Spleen (tissue), 11 donors: Measurements from ENCODE around the gene PAM. TPM values are rescaled to one million over a fixed set of nuclear protein-coding genes. Genes with fewer than 3 reads are reported as not detected.
A peak's percentile ranks its signal among the peaks of the same experiment; 100 is the strongest.
"Not testable (repeated sequence)": the region's sequence is repeated elsewhere in the genome, so short reads cannot be mapped to it uniquely, and the experiment has no call there.

Experiments used
- DNase-seq: peaks from one replicate; pipeline ENCODE4 v3.0.0-alpha.2; 2020
- H3K27ac ChIP-seq, 8 donors: fragments of 200-600 bp; sonication (generic) in 7 of 8; 1 replicate in 4 of 8; 2 replicates in 4 of 8; pipeline versions ENCODE4 v1.5.0 to v1.8.0; 2016 to 2021; ENCODE audit warnings: inconsistent platforms in 4 of 8, mild to moderate bottlenecking in 4 of 8, moderate library complexity in 1 of 8
- H3K27me3 ChIP-seq, 7 donors: fragments of 200-600 bp; sonication (generic) in 6 of 7; replicated peaks in 1 of 7; 1 replicate in 4 of 7; 2 replicates in 3 of 7; pipeline versions ENCODE4 v1.5.0 to v1.8.0; 2016 to 2021; ENCODE audit warnings: inconsistent platforms in 3 of 7, mild to moderate bottlenecking in 1 of 7
- H3K36me3 ChIP-seq, 6 donors: fragments of 200-600 bp; sonication (generic) in 5 of 6; 1 replicate in 4 of 6; 2 replicates in 2 of 6; pipeline versions ENCODE4 v1.5.0 to v1.8.0; 2016 to 2021; ENCODE audit warnings: inconsistent platforms in 2 of 6
- H3K4me1 ChIP-seq, 6 donors: fragments of 200-600 bp; sonication (generic) in 5 of 6; 1 replicate in 3 of 6; 2 replicates in 3 of 6; pipeline versions ENCODE4 v1.5.0 to v1.8.0; 2016 to 2021; ENCODE audit warnings: inconsistent platforms in 3 of 6
- H3K4me3 ChIP-seq, 8 donors: fragments of 200-600 bp; sonication (generic) in 7 of 8; 1 replicate in 4 of 8; 2 replicates in 4 of 8; pipeline versions ENCODE4 v1.5.0 to v1.8.0; 2016 to 2021; ENCODE audit warnings: inconsistent platforms in 4 of 8, mild to moderate bottlenecking in 4 of 8, moderate library complexity in 2 of 8
- H3K9me3 ChIP-seq, 8 donors: fragments of 200-600 bp; sonication (generic) in 7 of 8; 1 replicate in 4 of 8; 2 replicates in 4 of 8; pipeline versions ENCODE4 v1.5.0 to v1.8.0; 2016 to 2021; ENCODE audit warnings: inconsistent platforms in 4 of 8
- CTCF ChIP-seq, 11 experiments: fragments of 200-600 bp in 7 of 11; fragments of 450-650 bp in 4 of 11; sonication (generic) in 4 of 11; IDR thresholded peaks in 8 of 11; conservative IDR thresholded peaks in 3 of 11; 1 replicate in 7 of 11; 2 replicates in 4 of 11; pipeline versions ENCODE4 v1.4.0 to v1.8.0; 2016 to 2021; ENCODE audit warnings: antibody characterized with exemption in 11 of 11, inconsistent platforms in 4 of 11, mild to moderate bottlenecking in 1 of 11
- POLR2A ChIP-seq, 3 donors: fragments of 450-650 bp; IDR thresholded peaks; one replicate each; pipeline ENCODE4 v1.5.1; 2017; ENCODE audit warnings: antibody characterized with exemption in 3 of 3, mild to moderate bottlenecking in 1 of 3
- POLR2AphosphoS5 ChIP-seq, 3 donors: sonication (generic); formaldehyde crosslinking; IDR thresholded peaks; one replicate each; pipeline ENCODE4 v1.5.1; 2017; ENCODE audit warnings: antibody characterized with exemption in 3 of 3
- WGBS, 5 donors: extraction: QIAGEN DNeasy Blood & Tissue Kit in 3 of 5; methylation state at CpG; one replicate each; pipeline versions ENCODE4 v1.1.5 to v1.1.7; 2013 to 2018; 5-methylcytosine and 5-hydroxymethylcytosine counted together
- intact Hi-C: fragments of 100-400 bp; cut with DNase I; formaldehyde crosslinking; loops from one replicate; pipeline ENCODE4 v1.15.0; 2023; ENCODE audit warnings: low total_unique reads
- polyA plus RNA-seq, 3 donors: library from polyadenylated mRNA; stranded (reverse); fragments of 200-250 nt; gene quantifications; one replicate each; pipeline ENCODE4 v1.2.1, GENCODE V29; 2013
- total RNA-seq, 7 donors: library from RNA; depleted of rRNA in 3 of 7; stranded (reverse); fragments of >200 nt in 3 of 7; fragmentation: NEBNext Ultra II Directional in 4 of 7; extraction: Animal tissue kit (Norgen Biotek cat#: 25700) in 4 of 7; gene quantifications; one replicate each; pipeline versions ENCODE4 v1.1.0 to v1.2.1, GENCODE V29; 2016 to 2021
- donor health status: healthy with polysubstance abuse.
- donor health status: DM: no; HTN: no; CAD: no; lungs with moderate emphysema.
- donor health status: DM: no; HTN: no; CAD: no.
- donor health status: Bipolar disorder and iron deficiency.
- donor health status: healthy.
- donor health status: DM: no; HTN: no; CAD: no.
- donor health status: DM: yes; HTN: yes; CAD: no.

The PAM gene
- total and polyA plus RNA-seq, 10 donors = 37.4 to 155 (median 110) TPM

GRCh38 chr5:102743900-102744299 lies 11.2 kb upstream of the PAM start:
- H3K36me3 ChIP-seq = no peaks in the 10 kb centered on the region
- H3K4me3 ChIP-seq = no peak overlapping the region
- WGBS, 5 donors = 88 to 95% (median 93%) methylated on average over 4 of the region's 4 CpGs
- H3K9me3 ChIP-seq = no peaks in the 10 kb centered on the region
- intact Hi-C loops = no loop called here
- H3K27me3 ChIP-seq = no peaks in the 10 kb centered on the region
- TF ChIP-seq POLR2AphosphoS5 (IDR thresholded peaks at IDR 0.05) = no peak
- H3K27ac ChIP-seq = no peak overlapping the region
- no peaks in the 10 kb centered on the region for H3K4me1 ChIP-seq
- no peak for DNase-seq

GRCh38 chr5:102747386-102748166 lies 7.5 kb upstream of the PAM start:
- Histone ChIP-seq H3K4me1 (no peaks in the 10 kb centered on the region), H3K4me3 (no peak overlapping the region), H3K9me3 (no peaks in the 10 kb centered on the region), H3K36me3 (no peaks in the 10 kb centered on the region), H3K27me3 (peaks cover 0 to 7% (median 0%) of the 10 kb centered on the region in 7 donors), H3K27ac (no peak overlapping the region)
- 73 to 84% (median 75%) methylated on average over 4 of the region's 4 CpGs for WGBS, 5 donors
- no peak for TF ChIP-seq POLR2A (IDR thresholded peaks at IDR 0.05)
- no peak for TF ChIP-seq POLR2AphosphoS5 (IDR thresholded peaks at IDR 0.05)
- TF ChIP-seq CTCF (IDR thresholded peaks at IDR 0.05 in 8 of 11, conservative IDR thresholded peaks at IDR 0.05 in 3 of 11) = no peak
- no peak for DNase-seq
- intact Hi-C loops = no loop called here

GRCh38 chr5:102749416-102750030 lies 5.6 kb upstream of the PAM start:
- Histone ChIP-seq H3K27me3 (peaks cover 0 to 21% (median 5%) of the 10 kb centered on the region in 7 donors), H3K4me1 (peaks cover 5 to 11% (median 9%) of the 10 kb centered on the region in 6 donors), H3K27ac (no peak overlapping the region), H3K9me3 (no peaks in the 10 kb centered on the region), H3K36me3 (no peaks in the 10 kb centered on the region), H3K4me3 (no peak overlapping the region)
- DNase-seq = no peak
- intact Hi-C loops = no loop called here
- TF ChIP-seq CTCF (IDR thresholded peaks at IDR 0.05 in 8 of 11, conservative IDR thresholded peaks at IDR 0.05 in 3 of 11) (no peak), POLR2A (IDR thresholded peaks at IDR 0.05) (no peak), POLR2AphosphoS5 (IDR thresholded peaks at IDR 0.05) (no peak)
- WGBS, 5 donors = 79 to 93% (median 88%) methylated on average over 5 of the region's 5 CpGs

- no peak overlapping the region for H3K4me3 ChIP-seq
- H3K36me3 ChIP-seq = no peaks in the 10 kb centered on the region
- no peak for DNase-seq
- intact Hi-C loops = no loop called here
- H3K27me3 ChIP-seq = peaks cover 0 to 23% (median 5%) of the 10 kb centered on the region in 7 donors
- 88 to 91% (median 90%) methylated on average over 4 of the region's 4 CpGs for WGBS, 5 donors
- H3K9me3 ChIP-seq = no peaks in the 10 kb centered on the region
- peaks cover 6 to 14% (median 13%) of the 10 kb centered on the region in 6 donors for H3K4me1 ChIP-seq
- TF ChIP-seq POLR2AphosphoS5 (IDR thresholded peaks at IDR 0.05) = no peak
- TF ChIP-seq POLR2A (IDR thresholded peaks at IDR 0.05) = no peak
- no peak for TF ChIP-seq CTCF (IDR thresholded peaks at IDR 0.05 in 8 of 11, conservative IDR thresholded peaks at IDR 0.05 in 3 of 11)
- H3K27ac ChIP-seq = no peak overlapping the region
Measured at GRCh38 chr5:102750151-102750834, 4.8 kb upstream of the PAM start.

- H3K4me1 ChIP-seq = peaks cover 6 to 28% (median 24%) of the 10 kb centered on the region in 6 donors
- 85 to 94% (median 92%) methylated on average over 8 to 32 of the region's 32 CpGs for WGBS, 5 donors
- peaks cover 0 to 23% (median 5%) of the 10 kb centered on the region in 7 donors for H3K27me3 ChIP-seq
- peak; percentile 68 for DNase-seq
- H3K4me3 ChIP-seq, H3K36me3 ChIP-seq, intact Hi-C loops, H3K9me3 ChIP-seq, H3K27ac ChIP-seq: not testable (repeated sequence)
Measured at GRCh38 chr5:102751903-102752376, 3.2 kb upstream of the PAM start.
